GM12878 (cell line): ENCODE data around the gene RAD51B. TPM values are rescaled to one million over a fixed set of nuclear protein-coding genes. Genes with fewer than 3 reads are reported as not detected.

Source experiments
- BRCA1 ChIP-seq: IDR thresholded peaks from 2 replicates; pipeline ENCODE4 v1.6.1; 2011; ENCODE audit warnings: low read depth, low read length, improper control_type of control experiment
- DPF2 ChIP-seq: fragments of 450-650 bp; IDR thresholded peaks from 2 replicates; pipeline ENCODE4 v1.6.1; 2017; ENCODE audit warnings: mild to moderate bottlenecking
- ESRRA ChIP-seq: IDR thresholded peaks from 2 replicates; pipeline ENCODE4 v1.6.1; 2012; ENCODE audit warnings: mild to moderate bottlenecking, low read length, improper control_type of control experiment
- GATAD2B ChIP-seq: fragments of 450-650 bp; conservative IDR thresholded peaks from 2 replicates; pipeline ENCODE4 v1.6.1; 2017; ENCODE audit warnings: low read depth, mild to moderate bottlenecking, moderate library complexity
- IKZF2 ChIP-seq, 2 experiments: fragments of 450-650 bp; IDR thresholded peaks; 2 replicates each; pipeline ENCODE4 v1.6.1; 2017; ENCODE audit warnings: mild to moderate bottlenecking in 2 of 2, moderate library complexity in 2 of 2
- NBN ChIP-seq: fragments of 450-650 bp; IDR thresholded peaks from 2 replicates; pipeline ENCODE4 v1.6.1; 2016
- POLR2A ChIP-seq: IDR thresholded peaks from 2 replicates; pipeline ENCODE4 v1.6.1; 2011; ENCODE audit warnings: low read depth, mild to moderate bottlenecking, low read length
- RELB ChIP-seq: fragments of 450-650 bp; IDR thresholded peaks from 2 replicates; pipeline ENCODE4 v1.6.1; 2017; ENCODE audit warnings: low read depth, mild to moderate bottlenecking, moderate library complexity
- SMAD1 ChIP-seq: fragments of 450-650 bp; IDR thresholded peaks from 2 replicates; pipeline ENCODE4 v1.6.1; 2018; ENCODE audit warnings: mild to moderate bottlenecking, low read depth; ENCODE audit not compliant: partially characterized antibody
- TCF12 ChIP-seq: IDR thresholded peaks from 2 replicates; pipeline ENCODE4 v1.6.1; 2011; ENCODE audit warnings: low read depth, mild to moderate bottlenecking, low read length
- polyA plus RNA-seq, 11 experiments: library from polyadenylated mRNA; depleted of rRNA in 4 of 11; unstranded in 6 of 11; stranded (reverse) in 5 of 11; fragments of >200 nt; fragmentation: Nextera tagmentation in 4 of 11; fragmentation: Illumina TruSeq in 1 of 11; extraction: Ambion mirVana in 4 of 11; extraction: Trizol in 1 of 11; gene quantifications; 1 replicate in 1 of 11; 2 replicates in 10 of 11; pipeline versions ENCODE4 v1.2.1 to v1.2.3, GENCODE V29; 2011 to 2016; ENCODE audit warnings: inconsistent platforms in 2 of 11, missing spikeins in 2 of 11, low read depth in 1 of 11
- total RNA-seq, 4 experiments: library from RNA; depleted of rRNA in 3 of 4; stranded (reverse); fragments of >200 nt in 3 of 4; fragmentation: Illumina TruSeq in 1 of 4; extraction: Trizol in 1 of 4; gene quantifications; 2 replicates each; pipeline versions ENCODE4 v1.2.1 to v1.2.3, GENCODE V29; 2013 to 2021
- TF ChIP-seq, protein P1 (sequence below): IDR thresholded peaks from 2 replicates; pipeline ENCODE4 v1.6.1; 2012; ENCODE audit warnings: low read length, inconsistent platforms

The RAD51B gene
- total and polyA plus RNA-seq, 10 of the 15 experiments (the other 5 are each of a cell fraction or from before 2014, with no cell fraction given) = 9.8 to 26.8 (median 21.3) TPM

DNA sequence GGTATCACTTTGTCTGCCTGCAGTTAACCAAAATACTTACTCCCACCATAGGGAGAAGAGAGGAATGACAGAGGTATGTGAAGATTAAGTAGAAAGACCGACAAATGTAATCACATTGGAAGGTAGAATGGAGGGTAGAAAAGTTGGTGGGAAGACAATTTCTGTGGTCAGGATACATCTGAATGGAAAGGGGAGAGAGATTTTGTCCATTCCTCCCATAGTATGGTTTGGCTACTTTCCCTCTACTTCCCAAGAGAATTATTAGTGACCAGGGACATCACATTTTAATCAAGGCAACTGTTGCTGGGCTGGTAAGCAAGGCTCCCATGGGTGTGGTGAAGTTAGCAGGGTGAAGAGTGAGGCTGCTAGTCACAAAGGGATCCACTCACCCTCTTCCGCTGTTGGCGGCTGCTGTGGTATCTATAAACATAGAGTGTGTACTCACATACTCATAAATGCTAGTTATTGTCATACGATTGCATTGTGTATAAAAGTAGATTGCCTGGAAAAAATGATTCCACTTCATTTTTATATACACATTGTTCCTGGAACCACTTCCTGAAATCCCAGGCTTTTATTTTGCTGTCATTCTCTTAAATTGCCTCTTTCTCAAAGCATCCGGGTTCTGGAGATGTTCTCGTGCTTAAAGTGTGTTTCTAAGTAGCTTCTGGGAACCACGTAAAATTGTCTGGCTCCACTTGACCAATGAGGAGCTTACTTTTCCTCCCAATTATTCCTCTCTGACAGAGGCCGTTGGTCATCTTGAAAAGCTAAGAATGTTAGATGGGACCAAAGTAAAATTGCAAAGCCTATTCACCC, 560.1 kb downstream of the RAD51B start (continued):
- TF ChIP-seq BRCA1 (no peak), NBN (0 out of 2 replicates have a peak, but pooled peaks have one; percentile 39), RELB (peak; percentile 79), IKZF2 (IDR thresholded peaks at IDR 0.05) (peak in 1 of 2 experiments; percentile 90; a peak in 1 of 4 replicates), SMAD1 (peak; percentile 11), POLR2A (no peak), ESRRA (no peak), TCF12 (no peak), GATAD2B (no peak; the same call in 1 of the 2 replicates), DPF2 (peak; percentile 9)
- TF ChIP-seq, protein P1, sequence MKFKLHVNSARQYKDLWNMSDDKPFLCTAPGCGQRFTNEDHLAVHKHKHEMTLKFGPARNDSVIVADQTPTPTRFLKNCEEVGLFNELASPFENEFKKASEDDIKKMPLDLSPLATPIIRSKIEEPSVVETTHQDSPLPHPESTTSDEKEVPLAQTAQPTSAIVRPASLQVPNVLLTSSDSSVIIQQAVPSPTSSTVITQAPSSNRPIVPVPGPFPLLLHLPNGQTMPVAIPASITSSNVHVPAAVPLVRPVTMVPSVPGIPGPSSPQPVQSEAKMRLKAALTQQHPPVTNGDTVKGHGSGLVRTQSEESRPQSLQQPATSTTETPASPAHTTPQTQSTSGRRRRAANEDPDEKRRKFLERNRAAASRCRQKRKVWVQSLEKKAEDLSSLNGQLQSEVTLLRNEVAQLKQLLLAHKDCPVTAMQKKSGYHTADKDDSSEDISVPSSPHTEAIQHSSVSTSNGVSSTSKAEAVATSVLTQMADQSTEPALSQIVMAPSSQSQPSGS = no peak
